CD4-positive, alpha-beta memory T cell (primary cell): ENCODE results near the gene RAB4A. TPM values are rescaled to one million over a fixed set of nuclear protein-coding genes. Genes with fewer than 3 reads are reported as not detected.

ENCODE experiments used
- CTCF ChIA-PET: fragments of 350-600 bp; sonication (Branson Sonifier 250); formaldehyde crosslinking; loops from one replicate; lab custom pipeline; 2021; ENCODE audit warnings: inconsistent platforms; ENCODE audit not compliant: partially characterized antibody; lab: Charles Lee
- POLR2A ChIA-PET: fragments of 350-600 bp; sonication (Branson Sonifier 250); formaldehyde crosslinking; loops from one replicate; lab custom pipeline; 2021; ENCODE audit not compliant: partially characterized antibody; lab: Charles Lee
- DNase-seq, 5 donors: peaks; one replicate each; pipeline versions ENCODE4 v3.0.0 to v3.0.0-alpha.2; 2020 to 2022; ENCODE audit warnings: mixed read lengths in 1 of 5
- H3K27ac ChIP-seq: one replicate; pipeline ENCODE4 v1.7.0; 2013; ENCODE audit warnings: low read depth, low read length
- H3K27me3 ChIP-seq: 2 replicates; pipeline ENCODE4 v1.7.0; 2013; ENCODE audit warnings: mild to moderate bottlenecking, low read length, moderate library complexity; ENCODE audit not compliant: insufficient read depth
- H3K36me3 ChIP-seq: 2 replicates; pipeline ENCODE4 v1.7.0; 2013; ENCODE audit warnings: mild to moderate bottlenecking, low read length, moderate library complexity; ENCODE audit not compliant: insufficient read depth
- H3K4me1 ChIP-seq: 2 replicates; pipeline ENCODE4 v1.7.0; 2013; ENCODE audit warnings: mild to moderate bottlenecking, low read length, moderate library complexity; ENCODE audit not compliant: insufficient read depth
- H3K4me3 ChIP-seq, 2 donors: one replicate each; pipeline ENCODE4 v1.7.0; 2013; ENCODE audit warnings: low read length in 2 of 2, mild to moderate bottlenecking in 1 of 2
- H3K9me3 ChIP-seq, 2 donors: one replicate each; pipeline ENCODE4 v1.7.0; 2013; ENCODE audit warnings: low read length in 2 of 2, control low read depth in 1 of 2; ENCODE audit not compliant: control insufficient read depth in 1 of 2
- H3K27ac Mint-ChIP-seq, 7 donors: one replicate each; pipeline ENCODE4 v1.8.0; 2020 to 2021; ENCODE audit warnings: mixed read lengths in 7 of 7, mild to moderate bottlenecking in 6 of 7, inconsistent platforms in 3 of 7, moderate library complexity in 3 of 7
- H3K27me3 Mint-ChIP-seq, 2 donors: one replicate each; pipeline ENCODE4 v1.8.0; 2020 to 2021; ENCODE audit warnings: mixed read lengths in 2 of 2
- H3K36me3 Mint-ChIP-seq, 2 donors: one replicate each; pipeline ENCODE4 v1.8.0; 2020 to 2021; ENCODE audit warnings: mixed read lengths in 2 of 2, inconsistent platforms in 1 of 2, mild to moderate bottlenecking in 1 of 2
- H3K4me1 Mint-ChIP-seq, 4 donors: one replicate each; pipeline ENCODE4 v1.8.0; 2020 to 2021; ENCODE audit warnings: mixed read lengths in 4 of 4, mild to moderate bottlenecking in 1 of 4
- H3K4me3 Mint-ChIP-seq, 8 donors: one replicate each; pipeline ENCODE4 v1.8.0; 2020 to 2021; ENCODE audit warnings: mixed read lengths in 8 of 8, mild to moderate bottlenecking in 7 of 8, moderate library complexity in 6 of 8, inconsistent platforms in 3 of 8
- H3K9me3 Mint-ChIP-seq, 8 donors: one replicate each; pipeline ENCODE4 v1.8.0; 2020 to 2021; ENCODE audit warnings: mixed read lengths in 8 of 8, mild to moderate bottlenecking in 5 of 8, inconsistent platforms in 3 of 8, moderate library complexity in 1 of 8
- intact Hi-C: fragments of 100-400 bp; cut with micrococcal nuclease; formaldehyde crosslinking; loops from one replicate; pipeline ENCODE4 v1.15.1; 2023
- polyA plus RNA-seq, 2 donors: library from polyadenylated mRNA; unstranded; fragments of 300-500 nt; fragmentation: Illumina TruSeq; gene quantifications; one replicate each; pipeline ENCODE4 v1.2.3, GENCODE V29; 2021
- total RNA-seq, 2 experiments: library from RNA; stranded (reverse); gene quantifications; one replicate each; pipeline ENCODE4 v1.2.3, GENCODE V29; 2021

RAB4A gene
- total and polyA plus RNA-seq, 4 experiments from 2014 or later: 18.8 to 44.9 (median 33.3) TPM

- Histone ChIP-seq H3K27ac (peak overlapping the region; percentile 54), H3K4me1 (peaks cover 59% of the 10 kb centered on the region), H3K4me3 (no peak overlapping the region), H3K27me3 (no peaks in the 10 kb centered on the region), H3K36me3 (no peaks in the 10 kb centered on the region), H3K9me3 (no peaks in the 10 kb centered on the region)
- DNase-seq: no peak
- ChIA-PET CTCF (interaction anchor here (0.8 to 1.8 kb wide), 2 partner anchors 229 to 588 kb away, joined by 4 to 5 read pairs; no protein-coding TSS in a partner anchor), POLR2A (no interaction called here)
- peaks cover 41 to 72% (median 52%) of the 10 kb centered on the region in 4 donors for H3K4me1 Mint-ChIP-seq
- H3K27me3 Mint-ChIP-seq: no peaks in the 10 kb centered on the region
- H3K36me3 Mint-ChIP-seq: no peaks in the 10 kb centered on the region
- peaks cover 0 to 3% (median 0%) of the 10 kb centered on the region in 8 donors for H3K9me3 Mint-ChIP-seq
- intact Hi-C loops: no loop called here
- H3K27ac Mint-ChIP-seq: peak overlapping the region; percentile 81 to 100 (median 95)
- H3K4me3 Mint-ChIP-seq: peak overlapping the region; percentile 2 to 88 (median 66)
Observed at GRCh38 chr1:229252228-229252984, 18.5 kb upstream of the RAB4A start.

- peak overlapping the region; percentile 54 for H3K27ac ChIP-seq
- Mint-ChIP-seq H3K27me3 (no peaks in the 10 kb centered on the region), H3K36me3 (no peaks in the 10 kb centered on the region), H3K4me3 (peak overlapping the region; percentile 74 to 88 (median 82)), H3K27ac (peak overlapping the region; percentile 81 to 100 (median 95)), H3K9me3 (peaks cover 0 to 3% (median 0%) of the 10 kb centered on the region in 8 donors), H3K4me1 (peaks cover 47 to 73% (median 59%) of the 10 kb centered on the region in 4 donors)
- intact Hi-C loops: loop anchor here (1.0 kb wide), 2 partner anchors 26 to 255 kb away; partner anchors contain the start of gene NUP133
- CTCF ChIA-PET: interaction anchor here (0.7 to 10.7 kb wide), 12 partner anchors 8 to 588 kb away, joined by 3 to 216 read pairs (median 24); partner anchors contain the start of gene RHOU
- H3K36me3 ChIP-seq: no peaks in the 10 kb centered on the region
- POLR2A ChIA-PET: interaction anchor here (0.9 to 2.5 kb wide), 5 partner anchors 17 to 518 kb away, joined by 3 to 19 read pairs (median 9); partner anchors contain the start of genes NUP133, RAB4A and RHOU
- DNase-seq: peak; percentile 61 to 81 (median 70)
- no peaks in the 10 kb centered on the region for H3K27me3 ChIP-seq
- H3K9me3 ChIP-seq: no peaks in the 10 kb centered on the region
- peaks cover 67% of the 10 kb centered on the region for H3K4me1 ChIP-seq
- peak overlapping the region; percentile 13 to 27 for H3K4me3 ChIP-seq
Observed at GRCh38 chr1:229253151-229253974, 17.5 kb upstream of the RAB4A start.

- Histone ChIP-seq H3K36me3 (no peaks in the 10 kb centered on the region), H3K27me3 (no peaks in the 10 kb centered on the region), H3K4me3 (no peak overlapping the region), H3K9me3 (no peaks in the 10 kb centered on the region), H3K27ac (no peak overlapping the region), H3K4me1 (peaks cover 61% of the 10 kb centered on the region)
- ChIA-PET POLR2A (interaction anchor here (1.0 to 2.5 kb wide), 6 partner anchors 16 to 1172 kb away, joined by 3 to 19 read pairs (median 6); partner anchors contain the start of genes ABCB10, ARF1, RAB4A and RHOU), CTCF (interaction anchor here (0.7 to 10.7 kb wide), 35 partner anchors 10 to 1055 kb away, joined by 3 to 216 read pairs (median 4); partner anchors contain the start of genes ABCB10, NUP133 and RHOU)
- peaks cover 42 to 65% (median 52%) of the 10 kb centered on the region in 4 donors for H3K4me1 Mint-ChIP-seq
- H3K27me3 Mint-ChIP-seq: no peaks in the 10 kb centered on the region
- H3K4me3 Mint-ChIP-seq: peak overlapping the region in 6 of 8 donors; percentile 41 to 81 (median 73)
- intact Hi-C loops: loop anchor here (1.0 kb wide), 3 partner anchors 520 to 591 kb away; partner anchors contain the start of gene RHOU
- peak overlapping the region; percentile 43 to 95 (median 78) for H3K27ac Mint-ChIP-seq
- peak in 4 of 5 donors; percentile 44 to 52 (median 50) for DNase-seq
- H3K9me3 Mint-ChIP-seq: peaks cover 0 to 3% (median 0%) of the 10 kb centered on the region in 8 donors
- H3K36me3 Mint-ChIP-seq: no peaks in the 10 kb centered on the region
Observed at GRCh38 chr1:229254910-229255541, 15.9 kb upstream of the RAB4A start.

- ChIA-PET POLR2A (interaction anchor here (0.9 to 1.8 kb wide), 5 partner anchors 12 to 257 kb away, joined by 3 to 5 read pairs (median 4); partner anchors contain the start of gene NUP133), CTCF (interaction anchor here (0.6 to 10.7 kb wide), 30 partner anchors 8 to 909 kb away, joined by 3 to 216 read pairs (median 4); partner anchors contain the start of genes CCSAP, NUP133, RAB4A and RHOU)
- Mint-ChIP-seq H3K36me3 (no peaks in the 10 kb centered on the region), H3K27me3 (no peaks in the 10 kb centered on the region), H3K4me3 (peak overlapping the region in 7 of 8 donors; percentile 12 to 82 (median 72)), H3K27ac (peak overlapping the region; percentile 17 to 93 (median 79)), H3K4me1 (peaks cover 25 to 34% (median 28%) of the 10 kb centered on the region in 4 donors), H3K9me3 (no peaks in the 10 kb centered on the region)
- Histone ChIP-seq H3K4me3 (no peak overlapping the region), H3K9me3 (no peaks in the 10 kb centered on the region), H3K36me3 (no peaks in the 10 kb centered on the region), H3K4me1 (peaks cover 40% of the 10 kb centered on the region), H3K27me3 (no peaks in the 10 kb centered on the region), H3K27ac (no peak overlapping the region)
- DNase-seq: peak; percentile 63 to 73 (median 69)
- intact Hi-C loops: loop anchor here (1.0 to 2.0 kb wide), 5 partner anchors 85 to 909 kb away; partner anchors contain the start of gene CCSAP
Observed at GRCh38 chr1:229258031-229258756, 12.7 kb upstream of the RAB4A start.

GRCh38 chr1:229258757-229259060 lies 12.2 kb upstream of the RAB4A start:
- POLR2A ChIA-PET: interaction anchor here (0.9 to 1.8 kb wide), 5 partner anchors 11 to 256 kb away, joined by 3 to 5 read pairs (median 4); partner anchors contain the start of gene NUP133
- no peaks in the 10 kb centered on the region for H3K36me3 Mint-ChIP-seq
- Histone ChIP-seq H3K36me3 (no peaks in the 10 kb centered on the region), H3K27ac (no peak overlapping the region), H3K4me1 (peaks cover 36% of the 10 kb centered on the region), H3K9me3 (no peaks in the 10 kb centered on the region), H3K27me3 (no peaks in the 10 kb centered on the region), H3K4me3 (no peak overlapping the region)
- no peak for DNase-seq
- intact Hi-C loops: loop anchor here (1.0 to 2.0 kb wide), 5 partner anchors 85 to 908 kb away; partner anchors contain the start of gene CCSAP
- no peaks in the 10 kb centered on the region for H3K27me3 Mint-ChIP-seq
- H3K4me3 Mint-ChIP-seq: peak overlapping the region in 7 of 8 donors; percentile 12 to 82 (median 72)
- H3K27ac Mint-ChIP-seq: peak overlapping the region in 5 of 7 donors; percentile 17 to 93 (median 61)
- H3K4me1 Mint-ChIP-seq: peaks cover 20 to 29% (median 22%) of the 10 kb centered on the region in 4 donors
- CTCF ChIA-PET: interaction anchor here (0.6 to 10.7 kb wide), 31 partner anchors 8 to 908 kb away, joined by 3 to 216 read pairs (median 4); partner anchors contain the start of genes CCSAP, NUP133, RAB4A and RHOU
- no peaks in the 10 kb centered on the region for H3K9me3 Mint-ChIP-seq
